Stimulated activated CD8-positive, alpha-beta memory T cell treated with anti-CD3 and anti-CD28 coated beads, Interleukin-12 subunit alpha, Interleukin-12 subunit beta, amount 100 ng/mL, for 1 hour (primary cell): Measurements from ENCODE around the gene GABRE.

Experiments used
- DNase-seq: peaks from one replicate; pipeline ENCODE4 v3.0.0-alpha.2; 2020; ENCODE audit warnings: low read depth

Gene GABRE, protein sequence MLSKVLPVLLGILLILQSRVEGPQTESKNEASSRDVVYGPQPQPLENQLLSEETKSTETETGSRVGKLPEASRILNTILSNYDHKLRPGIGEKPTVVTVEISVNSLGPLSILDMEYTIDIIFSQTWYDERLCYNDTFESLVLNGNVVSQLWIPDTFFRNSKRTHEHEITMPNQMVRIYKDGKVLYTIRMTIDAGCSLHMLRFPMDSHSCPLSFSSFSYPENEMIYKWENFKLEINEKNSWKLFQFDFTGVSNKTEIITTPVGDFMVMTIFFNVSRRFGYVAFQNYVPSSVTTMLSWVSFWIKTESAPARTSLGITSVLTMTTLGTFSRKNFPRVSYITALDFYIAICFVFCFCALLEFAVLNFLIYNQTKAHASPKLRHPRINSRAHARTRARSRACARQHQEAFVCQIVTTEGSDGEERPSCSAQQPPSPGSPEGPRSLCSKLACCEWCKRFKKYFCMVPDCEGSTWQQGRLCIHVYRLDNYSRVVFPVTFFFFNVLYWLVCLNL

DNA sequence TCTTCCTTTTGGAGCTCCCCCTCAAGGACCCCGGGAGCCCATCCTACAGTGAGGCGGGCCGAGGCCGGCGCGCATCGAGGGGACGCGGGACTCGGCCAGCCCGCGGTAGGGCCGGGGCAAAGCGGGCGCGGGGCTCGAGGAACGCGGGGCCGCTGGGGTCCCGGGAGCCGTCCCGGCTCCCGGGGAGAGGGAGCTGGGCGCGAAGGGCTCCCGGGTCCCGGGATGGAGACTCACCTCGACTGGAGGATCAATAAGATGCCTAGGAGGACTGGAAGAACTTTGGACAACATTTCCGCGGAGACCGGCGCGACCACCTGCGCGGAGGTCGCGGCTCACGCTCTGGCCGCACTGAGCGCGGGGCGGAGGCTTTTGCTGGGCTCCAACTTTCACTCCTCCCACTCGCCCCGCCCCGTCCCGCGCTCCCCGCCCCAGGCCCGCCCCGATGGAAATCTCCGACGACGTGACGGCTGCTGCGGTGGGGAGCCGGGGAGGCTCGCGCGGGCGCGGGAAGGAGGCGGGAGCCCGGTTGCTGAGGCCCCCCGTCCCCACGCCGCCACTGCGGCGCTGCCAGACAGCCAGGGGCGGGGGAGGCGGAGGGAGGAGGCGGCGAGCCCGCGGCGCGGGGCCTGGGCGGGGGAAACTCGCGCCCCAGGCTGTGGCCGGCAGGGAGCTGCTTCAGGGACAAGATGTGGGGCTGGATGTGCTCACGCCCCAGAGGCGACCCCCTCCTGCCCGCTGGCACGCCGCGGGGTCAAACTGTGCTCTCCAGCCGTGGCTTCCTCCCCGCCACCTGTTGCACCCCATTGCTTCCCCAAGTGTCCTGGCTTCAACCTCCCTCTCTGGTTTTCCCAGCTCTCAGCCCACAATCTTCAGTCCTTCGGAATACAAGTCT is at the start of gene GABRE:
TSS of gene GABRE (minus strand) at position 341 of the 892 bp plus-strand sequence. CDS start at position 290, 51 bp downstream.
- no peak for DNase-seq

DNA sequence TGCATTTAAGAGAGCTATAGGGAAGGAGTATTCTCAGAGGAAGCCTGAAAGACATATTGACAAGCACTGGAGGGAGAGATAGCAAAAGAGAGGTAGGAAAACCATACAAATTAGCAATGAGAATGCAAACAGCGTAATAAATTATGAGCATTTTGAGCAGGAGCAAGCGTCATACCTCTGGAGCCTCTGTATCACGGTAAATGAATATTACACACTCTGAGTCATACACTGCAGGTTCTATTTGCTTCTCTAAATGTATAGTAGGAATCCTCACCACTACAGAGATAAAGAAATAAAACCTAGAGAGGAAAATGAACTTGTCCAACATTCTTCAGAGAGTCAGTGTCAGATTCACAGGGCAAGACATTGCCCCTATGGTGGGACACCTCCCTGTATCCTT is 46.4 kb upstream of the GABRE start:
- no peak for DNase-seq

DNA sequence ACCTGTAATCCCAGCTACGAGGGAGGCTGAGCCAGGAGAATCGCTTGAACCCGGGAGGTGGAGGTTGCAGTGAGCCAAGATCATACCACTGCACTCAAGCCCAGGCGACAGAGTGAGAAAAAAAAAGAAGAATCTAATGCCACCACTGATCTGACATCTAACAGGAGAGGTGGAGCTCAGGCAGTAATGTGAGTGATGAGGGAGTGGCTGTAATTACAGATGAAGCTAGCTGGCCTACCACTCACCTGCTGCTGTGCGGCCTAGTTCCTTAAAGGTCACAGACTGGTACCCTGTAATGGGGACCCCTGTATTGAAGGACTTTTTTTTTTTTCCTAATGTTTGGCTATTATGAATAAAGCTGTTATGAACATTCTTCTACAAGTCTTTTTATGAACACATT is 25.3 kb upstream of the GABRE start:
- DNase-seq: no peak

DNA sequence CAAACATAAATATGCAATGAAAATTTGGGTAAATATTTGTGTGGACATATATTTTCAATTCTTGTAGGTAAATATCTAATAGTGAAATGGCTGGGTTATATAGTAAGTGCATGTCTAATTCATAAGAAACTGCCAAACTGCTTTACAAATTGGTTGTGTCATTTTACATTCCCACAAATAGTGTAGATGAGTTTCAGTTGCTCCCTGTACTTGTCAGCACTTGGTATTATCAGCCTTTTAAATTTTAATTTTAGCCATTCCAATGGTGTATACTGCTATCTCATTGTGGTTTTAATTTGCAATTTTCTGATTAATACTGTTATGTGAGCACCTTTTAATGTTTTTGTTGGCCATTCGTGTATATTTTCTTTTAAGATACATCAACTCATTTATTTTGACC is 23.1 kb upstream of the GABRE start:
- no peak for DNase-seq

DNA sequence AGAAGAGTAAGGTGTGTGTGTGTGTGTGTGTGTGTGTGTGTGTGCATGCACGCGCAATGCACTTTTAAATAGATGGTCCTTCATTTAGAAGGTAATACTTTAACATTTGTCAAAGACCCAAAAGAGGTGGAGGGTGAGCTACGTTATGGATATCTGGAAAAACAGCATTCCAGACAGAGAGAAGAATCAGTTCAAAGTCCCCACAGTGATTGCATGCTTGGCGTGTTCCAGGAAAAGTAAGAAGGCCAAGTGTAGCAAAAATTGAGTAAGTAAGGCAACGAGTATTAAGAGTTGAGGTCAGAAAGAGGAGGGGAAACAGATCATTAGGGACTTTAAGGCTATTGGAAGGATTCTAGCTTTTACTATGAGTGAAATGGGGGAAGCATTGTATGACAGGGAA is 21.9 kb upstream of the GABRE start:
- DNase-seq: no peak

DNA sequence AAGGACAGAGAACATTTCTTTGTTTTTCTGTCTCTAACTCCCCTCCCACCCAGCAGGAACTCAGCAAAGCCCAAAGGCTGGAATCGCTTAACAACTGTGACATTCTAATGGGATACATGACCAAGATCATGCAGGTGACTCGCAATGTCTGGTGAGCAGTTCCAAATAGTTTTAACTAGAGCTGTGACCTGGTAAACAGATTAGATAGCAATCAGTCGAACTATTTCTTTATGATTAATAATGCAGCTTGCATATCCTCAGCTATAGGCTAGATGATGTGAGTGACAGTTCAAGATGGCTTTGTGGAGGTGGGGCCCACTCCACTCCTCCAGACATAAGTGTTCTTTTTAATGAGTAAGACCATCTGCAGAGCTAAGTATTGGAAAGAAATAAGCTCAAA is 20.0 kb upstream of the GABRE start:
- no peak for DNase-seq

DNA sequence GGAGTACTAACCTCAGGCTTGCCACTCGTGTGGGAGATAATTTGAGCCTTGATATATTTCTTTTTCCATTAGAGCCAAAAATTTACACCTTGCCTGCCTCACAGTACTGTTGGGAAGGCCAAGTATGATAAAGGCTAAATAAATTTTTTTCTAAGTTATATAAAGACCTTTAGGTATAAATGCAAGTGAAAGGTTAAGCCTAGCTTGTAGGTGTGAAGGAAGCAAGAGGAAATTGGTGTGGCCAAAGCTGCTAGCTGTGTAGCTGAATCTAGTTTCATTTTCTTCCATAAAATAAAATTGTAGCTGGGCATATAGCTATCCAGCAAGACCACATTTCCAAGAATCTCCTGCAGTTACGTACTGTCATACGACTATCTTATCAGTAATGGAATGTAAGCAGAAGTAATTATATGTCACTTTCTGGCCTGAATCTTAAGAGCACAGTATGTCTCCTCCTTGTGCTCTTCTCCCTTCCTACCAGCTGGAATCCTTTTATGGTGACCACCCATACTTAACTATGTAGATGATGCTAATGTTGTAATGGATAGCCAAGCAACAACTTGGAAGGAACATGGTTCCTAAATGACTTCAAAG is 14.3 kb upstream of the GABRE start:
- no peak for DNase-seq

DNA sequence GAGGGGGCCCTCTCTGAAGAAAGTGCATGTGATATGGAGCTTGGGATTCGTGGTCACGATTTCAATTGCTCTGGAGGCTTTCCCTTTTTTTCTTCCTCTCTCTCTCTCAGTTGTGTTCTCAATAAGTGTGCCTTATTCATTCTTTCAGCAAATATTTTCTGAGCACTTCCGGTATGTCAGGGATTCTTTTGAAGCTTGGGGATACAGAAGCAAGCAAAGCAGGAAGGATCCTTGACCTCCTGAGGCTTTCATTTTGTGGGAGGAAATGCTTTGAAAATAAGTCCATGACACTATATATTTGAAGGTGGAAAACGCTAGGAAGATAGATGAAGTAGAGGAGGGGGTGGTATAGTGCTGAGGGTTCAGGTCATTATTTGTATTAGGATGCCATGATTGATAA is 12.6 kb upstream of the GABRE start:
- DNase-seq: no peak

DNA sequence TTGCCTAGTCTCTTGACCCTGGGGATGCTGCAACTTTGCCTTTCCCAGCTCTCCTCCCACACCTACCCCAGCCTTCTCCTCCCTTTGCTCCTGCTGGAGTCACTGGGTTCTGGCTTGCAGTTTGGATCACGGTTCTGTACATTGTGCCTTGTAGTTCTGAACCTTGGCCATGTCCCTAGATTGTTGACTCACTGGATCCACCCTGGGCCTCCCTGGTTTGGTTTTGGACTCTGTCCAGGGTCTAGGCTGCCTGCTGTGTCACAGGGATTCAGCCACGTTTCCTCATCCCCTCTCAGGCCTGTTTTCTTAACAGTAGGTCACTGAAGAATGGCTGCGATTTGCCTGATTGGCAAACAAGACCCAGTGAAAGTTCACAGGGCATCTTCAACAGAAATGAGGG is 11.5 kb upstream of the GABRE start:
- no peak for DNase-seq

DNA sequence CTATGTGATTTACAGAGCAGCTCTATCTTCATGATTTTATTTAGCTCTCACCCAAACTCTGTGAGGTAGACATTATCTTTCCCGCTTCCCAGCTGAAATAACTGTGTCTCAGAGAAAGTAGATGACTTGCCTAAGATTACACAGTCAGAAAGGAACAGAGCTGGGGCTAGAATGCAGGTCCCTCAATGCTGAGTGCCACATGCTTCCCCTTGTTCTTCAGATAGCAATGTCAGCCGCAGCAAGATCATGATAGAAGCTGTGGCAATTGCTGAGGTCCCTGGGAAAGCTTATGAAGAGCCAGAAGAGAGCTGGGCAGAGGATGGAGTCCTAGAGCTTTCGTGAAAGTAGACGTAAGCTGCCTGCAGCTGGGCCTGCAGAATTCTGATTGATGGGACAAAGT is 11.1 kb upstream of the GABRE start:
- no peak for DNase-seq

DNA sequence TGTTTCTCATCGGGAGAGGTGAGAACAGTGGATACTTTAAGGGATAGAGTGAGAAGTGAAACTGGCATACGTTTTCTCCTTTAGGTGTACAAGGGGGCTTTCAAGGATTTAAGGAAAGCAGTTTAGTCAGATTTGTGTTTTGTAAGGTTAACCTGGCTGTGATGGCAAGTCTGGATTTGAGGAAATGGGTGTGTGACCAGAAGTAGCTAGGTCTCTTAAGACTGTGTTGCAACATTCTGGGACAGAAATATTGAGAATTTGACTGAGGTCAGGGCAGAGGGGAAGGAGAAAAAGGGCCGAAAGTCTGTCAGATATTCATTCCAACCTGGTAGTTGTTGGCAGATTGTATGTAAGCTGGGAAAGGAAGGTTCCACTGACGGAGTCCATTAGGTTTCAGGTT is 10.4 kb upstream of the GABRE start:
- DNase-seq: no peak

DNA sequence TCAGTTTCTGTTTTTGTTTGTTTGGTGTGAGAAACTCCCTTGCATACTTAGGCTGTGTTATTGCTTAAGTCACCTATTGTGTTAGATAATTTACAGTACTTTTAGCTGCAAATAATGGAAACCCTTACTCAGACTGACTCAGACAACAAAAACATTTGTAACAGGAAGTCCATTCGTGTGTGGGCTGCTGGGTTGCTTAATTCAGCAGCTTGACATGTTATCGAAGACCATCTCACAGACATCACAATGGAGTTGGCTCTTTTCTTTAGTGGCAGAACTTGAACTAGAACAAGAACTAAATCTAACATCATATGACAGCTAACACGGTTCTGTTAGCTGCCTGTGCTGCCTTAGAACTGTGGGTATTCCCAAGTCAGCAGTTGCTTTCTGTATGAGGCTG is 9.9 kb upstream of the GABRE start:
- DNase-seq: no peak

DNA sequence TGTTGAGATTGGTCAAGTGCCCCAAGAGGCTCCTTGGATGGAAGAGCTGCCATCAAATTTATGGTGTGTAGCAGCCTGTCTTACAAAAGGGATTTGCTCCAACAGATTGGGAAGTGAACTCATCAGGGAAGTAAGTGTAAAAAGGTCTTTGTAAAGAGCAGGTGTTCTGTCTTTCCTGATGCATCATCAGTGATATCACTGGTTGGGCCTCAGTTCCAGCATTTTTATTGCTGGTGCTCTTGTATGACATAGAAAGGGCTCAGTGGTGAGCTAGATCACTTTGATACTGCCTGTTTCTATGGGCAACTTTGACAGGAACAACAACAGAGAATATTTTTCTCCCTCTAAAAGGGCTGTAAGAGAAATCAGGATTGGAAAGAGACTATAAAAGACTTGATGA is 8.7 kb upstream of the GABRE start:
- DNase-seq: no peak

DNA sequence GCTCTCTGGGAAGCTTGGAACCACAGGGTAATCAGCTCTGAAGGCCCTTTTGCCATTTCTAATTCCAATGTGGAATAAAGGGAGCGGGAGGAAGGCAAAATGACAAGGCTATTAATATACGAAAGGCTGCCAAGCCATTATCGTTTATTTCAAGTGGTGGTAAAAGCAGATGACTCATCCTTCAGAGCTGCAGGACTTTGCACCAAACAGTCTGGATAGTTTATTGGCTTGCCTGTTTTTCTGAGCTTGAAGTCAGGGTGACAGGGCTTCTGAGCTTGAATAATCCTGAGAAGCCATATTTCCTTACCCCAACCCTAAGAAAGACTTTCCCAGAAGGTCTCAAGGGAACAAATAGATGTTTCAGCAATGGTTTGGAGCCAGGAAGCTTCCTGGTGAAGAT is 7.7 kb upstream of the GABRE start:
- no peak for DNase-seq

DNA sequence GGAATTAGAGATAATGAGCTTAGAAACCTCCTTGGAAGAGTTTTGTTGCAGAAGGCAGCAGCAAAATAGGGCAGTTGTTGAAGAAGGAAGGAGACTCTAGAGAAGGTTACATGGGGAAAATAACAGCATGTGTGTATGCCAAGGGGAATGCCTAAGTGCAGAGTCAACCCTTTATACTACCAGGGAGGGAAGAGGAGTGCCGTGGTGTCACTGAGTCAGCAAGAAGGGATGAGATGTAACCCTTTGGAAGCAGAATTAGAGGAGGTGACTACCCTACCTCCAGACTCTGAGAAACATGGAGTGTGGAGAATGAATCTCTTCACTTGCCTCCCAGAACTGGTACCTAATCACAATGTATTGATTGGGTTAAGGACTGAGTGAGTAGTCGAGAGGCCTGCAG is 6.7 kb upstream of the GABRE start:
- DNase-seq: no peak

DNA sequence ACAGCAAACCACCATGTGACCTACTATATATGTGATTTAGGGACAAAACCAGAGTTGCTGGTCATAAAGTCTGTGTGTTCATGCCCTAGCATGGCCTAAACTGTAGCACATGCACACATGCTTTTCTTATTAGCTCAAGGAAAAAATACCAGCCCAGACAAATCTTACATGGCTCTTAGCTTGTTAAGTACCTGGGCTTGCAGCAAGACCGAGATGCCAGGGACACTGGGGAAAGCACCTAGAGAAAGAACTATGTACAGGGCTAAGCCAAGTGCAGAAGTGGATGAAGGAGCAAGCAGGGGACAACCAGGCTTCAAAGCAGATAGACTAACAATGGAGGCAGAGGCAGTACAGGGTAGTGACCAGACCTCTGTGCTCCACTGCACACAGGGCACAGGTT is 3.4 kb upstream of the GABRE start:
- DNase-seq: no peak

DNA sequence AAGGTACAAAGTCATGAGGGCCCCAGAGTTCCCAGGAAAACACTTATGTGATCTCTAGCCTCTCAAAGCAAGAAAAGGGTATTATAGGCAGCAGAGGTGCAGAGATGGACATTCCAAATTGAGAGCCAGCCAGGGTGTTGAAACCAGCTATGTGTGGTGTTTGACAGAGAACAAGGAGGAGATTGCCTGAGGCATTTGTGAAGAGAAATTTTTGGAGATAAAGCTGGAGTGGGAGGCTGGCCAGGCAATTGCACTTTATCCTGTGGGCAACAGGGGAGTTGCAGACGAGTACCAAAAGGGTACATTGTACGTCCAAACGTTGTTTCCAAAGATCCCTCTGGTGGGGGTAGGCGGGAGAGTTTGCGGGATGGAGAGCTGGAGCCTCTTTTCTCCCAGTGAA is 2.5 kb upstream of the GABRE start:
- no peak for DNase-seq

DNA sequence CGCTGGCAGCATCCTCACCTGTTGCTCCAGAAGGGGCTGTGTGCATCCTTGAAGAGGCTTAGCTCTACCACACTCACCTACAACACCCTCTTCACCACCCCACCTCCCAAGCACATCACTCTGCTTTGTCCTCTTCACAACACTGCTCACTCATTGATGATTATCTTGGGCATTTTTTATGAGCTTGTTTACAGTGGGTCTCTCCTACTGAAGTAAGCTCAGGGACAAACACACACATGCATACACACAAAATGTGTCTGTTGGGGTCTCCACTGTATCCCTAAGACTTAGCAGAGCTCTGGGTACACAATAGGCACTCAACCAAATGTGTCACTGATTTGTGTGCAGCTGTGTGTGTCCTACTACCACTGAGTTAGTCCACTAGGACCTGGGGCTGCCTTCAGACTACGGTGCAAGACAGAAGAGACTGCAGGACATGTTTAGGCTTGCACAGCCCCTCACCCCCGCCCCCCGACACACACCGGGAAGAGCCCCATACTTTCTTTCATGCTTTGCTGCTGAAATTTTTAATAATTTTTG is 1.3 kb upstream of the GABRE start:
- no peak for DNase-seq

DNA sequence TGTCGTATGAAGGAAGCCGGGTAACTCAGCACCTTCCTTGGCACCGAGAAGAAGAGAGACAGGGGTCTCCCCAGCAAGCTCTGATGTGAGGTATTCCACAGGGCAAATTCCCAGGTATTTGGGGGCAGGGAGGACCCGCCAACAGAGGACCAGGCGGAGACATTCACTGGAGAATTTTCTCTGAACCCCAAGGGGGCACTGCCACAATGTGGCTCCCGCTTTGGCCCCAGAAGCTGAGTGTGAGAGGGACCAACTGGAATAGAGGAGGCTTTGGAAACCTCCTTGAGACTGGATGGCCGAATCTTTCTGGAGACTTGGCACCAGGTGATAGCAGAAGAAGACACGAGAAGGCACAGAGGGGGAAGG is 735 bp upstream of the GABRE start:
- no peak for DNase-seq

DNA sequence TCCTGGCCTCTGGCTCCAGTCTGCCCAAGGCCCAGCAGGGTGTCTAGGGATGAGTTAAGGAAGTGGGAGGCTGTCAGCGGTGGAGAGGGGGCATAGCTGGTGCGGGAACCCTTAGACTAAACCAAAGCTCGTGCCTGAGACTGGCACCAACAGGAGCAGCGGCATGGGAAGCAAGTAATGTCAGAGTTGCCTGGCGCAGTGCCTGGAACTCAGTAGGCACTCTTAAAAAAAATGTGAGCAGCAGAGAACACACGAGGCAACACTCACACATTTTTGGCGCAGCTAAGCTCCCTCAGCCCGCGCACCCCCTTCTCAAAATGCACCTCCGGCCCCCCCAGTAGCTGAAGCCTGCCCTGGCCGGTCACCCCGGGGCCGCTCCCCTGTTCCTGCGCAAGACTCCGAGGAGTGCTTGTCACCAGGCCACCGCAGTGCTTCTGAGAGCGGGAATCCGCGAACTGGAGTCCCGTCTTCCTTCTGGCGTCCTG is 583 bp downstream of the GABRE start:
- no peak for DNase-seq

DNA sequence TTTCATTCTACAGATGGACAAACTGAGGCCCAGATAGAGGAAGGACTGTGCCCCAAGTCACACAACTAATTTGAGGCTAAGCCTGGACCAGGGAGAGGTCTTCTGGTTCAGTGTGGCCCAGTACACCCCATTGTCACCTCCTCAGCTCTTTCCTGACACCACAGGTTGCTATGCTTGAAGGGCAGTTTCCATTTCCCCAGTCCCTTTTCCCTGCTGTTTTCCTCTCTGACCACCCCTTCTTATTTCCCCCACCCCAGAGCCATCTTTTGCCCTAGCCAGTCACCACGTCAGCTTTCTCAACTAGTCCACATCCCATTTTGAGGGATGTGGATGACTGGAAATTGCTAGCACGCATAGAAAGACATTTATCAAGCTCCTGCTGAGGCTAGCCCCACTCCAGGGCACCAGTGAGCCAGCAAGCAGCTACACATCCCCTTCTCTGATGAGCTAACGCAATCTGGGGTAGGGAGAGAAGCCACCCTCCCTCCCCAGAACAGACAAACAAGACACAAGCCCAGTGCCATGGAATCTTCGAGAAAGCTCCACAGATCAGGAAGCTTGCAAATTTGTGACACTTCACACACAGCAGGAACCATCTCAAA is 1.3 kb downstream of the GABRE start:
- no peak for DNase-seq

DNA sequence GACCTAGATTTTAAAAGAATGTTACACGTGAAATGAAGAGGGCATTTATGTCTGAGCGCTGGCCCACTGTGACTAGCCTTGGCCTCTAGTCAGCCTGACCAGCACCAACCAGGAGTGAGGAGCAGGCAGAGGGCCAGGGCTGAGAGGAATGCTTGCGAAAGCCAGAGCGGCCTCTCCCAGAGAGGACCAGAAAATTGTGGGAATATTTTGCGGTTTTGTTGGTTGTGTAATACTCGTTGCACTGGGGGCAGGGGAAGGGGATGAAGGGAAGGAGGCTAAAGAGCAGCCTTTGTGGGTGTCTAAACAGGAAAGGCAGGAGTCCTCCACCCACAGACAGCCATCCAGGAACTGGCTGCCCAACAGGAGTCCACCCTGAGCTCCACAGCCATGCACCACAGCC is 3.8 kb downstream of the GABRE start:
- DNase-seq: no peak
